Stomach (tissue), 9 donors: ENCODE results near the gene PRKD1. TPM values are rescaled to one million over a fixed set of nuclear protein-coding genes. Genes with fewer than 3 reads are reported as not detected.
A peak's percentile ranks its signal among the peaks of the same experiment; 100 is the strongest.

Experiments used
- DNase-seq, 2 donors: peaks; one replicate each; pipeline versions ENCODE4 v3.0.0 to v3.0.0-alpha.2; 2013 to 2019
- H3K27ac ChIP-seq, 5 donors: fragments of 200-600 bp in 4 of 5; sonication (generic) in 4 of 5; one replicate each; pipeline ENCODE4 v1.5.1; 2013 to 2019; ENCODE audit warnings: mild to moderate bottlenecking in 1 of 5, moderate library complexity in 1 of 5
- H3K27me3 ChIP-seq, 3 donors: fragments of 200-600 bp; sonication (generic); one replicate each; pipeline ENCODE4 v1.5.1; 2017 to 2019; ENCODE audit warnings: mixed run types in 1 of 3
- H3K36me3 ChIP-seq, 4 donors: fragments of 200-600 bp; sonication (generic); 1 replicate in 3 of 4; 2 replicates in 1 of 4; pipeline ENCODE4 v1.5.1; 2016 to 2019
- H3K4me1 ChIP-seq, 4 donors: fragments of 200-600 bp; sonication (generic); one replicate each; pipeline ENCODE4 v1.5.1; 2016 to 2019
- H3K4me3 ChIP-seq, 4 donors: fragments of 200-600 bp; sonication (generic) in 3 of 4; one replicate each; pipeline ENCODE4 v1.5.1; 2016 to 2019; ENCODE audit warnings: mild to moderate bottlenecking in 1 of 4
- H3K9me3 ChIP-seq, 4 donors: fragments of 200-600 bp; sonication (generic); one replicate each; pipeline ENCODE4 v1.5.1; 2016 to 2019
- EP300 ChIP-seq: sonication (generic); formaldehyde crosslinking; IDR thresholded peaks from one replicate; pipeline ENCODE4 v1.6.1; 2017; ENCODE audit warnings: antibody characterized with exemption
- POLR2A ChIP-seq, 4 donors: fragments of 450-650 bp; IDR thresholded peaks; one replicate each; pipeline ENCODE4 v1.6.1; 2016; ENCODE audit warnings: antibody characterized with exemption in 4 of 4, control low read depth in 2 of 4, mild to moderate bottlenecking in 1 of 4, moderate library complexity in 1 of 4
- POLR2AphosphoS5 ChIP-seq, 3 donors: sonication (generic); formaldehyde crosslinking; IDR thresholded peaks; one replicate each; pipeline ENCODE4 v1.6.1; 2016; ENCODE audit warnings: antibody characterized with exemption in 3 of 3
- WGBS, 5 donors: extraction: QIAGEN DNeasy Blood & Tissue Kit in 3 of 5; methylation state at CpG; one replicate each; pipeline versions ENCODE4 v1.1.5 to v1.1.7; 2013 to 2018; 5-methylcytosine and 5-hydroxymethylcytosine counted together
- intact Hi-C: fragments of 100-400 bp; cut with DNase I; formaldehyde crosslinking; loops from one replicate; pipeline ENCODE4 v1.15.1; 2023; ENCODE audit warnings: low total_unique reads
- polyA plus RNA-seq, 3 donors: library from polyadenylated mRNA; stranded (reverse); fragments of 200-250 nt; gene quantifications; one replicate each; pipeline ENCODE4 v1.2.3, GENCODE V29; 2013
- total RNA-seq, 5 donors: library from RNA; depleted of rRNA; stranded (reverse); fragments of >200 nt; gene quantifications; one replicate each; pipeline versions ENCODE4 v1.1.0 to v1.2.3, GENCODE V29; 2014 to 2016
- TF ChIP-seq, protein P1 (sequence below), 7 experiments: fragments of 450-650 bp in 4 of 7; fragments of 200-600 bp in 3 of 7; sonication (generic) in 3 of 7; IDR thresholded peaks; one replicate each; pipeline ENCODE4 v1.5.1; 2016 to 2019; ENCODE audit warnings: antibody characterized with exemption in 7 of 7, control low read depth in 2 of 7, mild to moderate bottlenecking in 1 of 7
- donor health status: healthy with polysubstance abuse.
- donor health status: Bipolar disorder and iron deficiency.
- donor health status: healthy.

PRKD1 gene
- total and polyA plus RNA-seq, 8 donors: 1.6 to 26.6 (median 4.9) TPM

GRCh38 chr14:29653303-29653702 lies 274.3 kb downstream of the PRKD1 start:
- no peak for TF ChIP-seq POLR2A (IDR thresholded peaks at IDR 0.05)
- TF ChIP-seq, protein P1, sequence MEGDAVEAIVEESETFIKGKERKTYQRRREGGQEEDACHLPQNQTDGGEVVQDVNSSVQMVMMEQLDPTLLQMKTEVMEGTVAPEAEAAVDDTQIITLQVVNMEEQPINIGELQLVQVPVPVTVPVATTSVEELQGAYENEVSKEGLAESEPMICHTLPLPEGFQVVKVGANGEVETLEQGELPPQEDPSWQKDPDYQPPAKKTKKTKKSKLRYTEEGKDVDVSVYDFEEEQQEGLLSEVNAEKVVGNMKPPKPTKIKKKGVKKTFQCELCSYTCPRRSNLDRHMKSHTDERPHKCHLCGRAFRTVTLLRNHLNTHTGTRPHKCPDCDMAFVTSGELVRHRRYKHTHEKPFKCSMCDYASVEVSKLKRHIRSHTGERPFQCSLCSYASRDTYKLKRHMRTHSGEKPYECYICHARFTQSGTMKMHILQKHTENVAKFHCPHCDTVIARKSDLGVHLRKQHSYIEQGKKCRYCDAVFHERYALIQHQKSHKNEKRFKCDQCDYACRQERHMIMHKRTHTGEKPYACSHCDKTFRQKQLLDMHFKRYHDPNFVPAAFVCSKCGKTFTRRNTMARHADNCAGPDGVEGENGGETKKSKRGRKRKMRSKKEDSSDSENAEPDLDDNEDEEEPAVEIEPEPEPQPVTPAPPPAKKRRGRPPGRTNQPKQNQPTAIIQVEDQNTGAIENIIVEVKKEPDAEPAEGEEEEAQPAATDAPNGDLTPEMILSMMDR (IDR thresholded peaks at IDR 0.05): no peak
- no peak for TF ChIP-seq EP300
- TF ChIP-seq POLR2AphosphoS5 (IDR thresholded peaks at IDR 0.05): no peak
- Histone ChIP-seq H3K36me3 (no peaks in the 10 kb centered on the region), H3K4me1 (peaks cover 0 to 9% (median 3%) of the 10 kb centered on the region in 4 donors), H3K27me3 (no peaks in the 10 kb centered on the region), H3K9me3 (peaks cover 0 to 21% (median 10%) of the 10 kb centered on the region in 4 donors), H3K27ac (no peak overlapping the region), H3K4me3 (no peak overlapping the region)
- intact Hi-C loops: no loop called here
- no peak for DNase-seq

DNA sequence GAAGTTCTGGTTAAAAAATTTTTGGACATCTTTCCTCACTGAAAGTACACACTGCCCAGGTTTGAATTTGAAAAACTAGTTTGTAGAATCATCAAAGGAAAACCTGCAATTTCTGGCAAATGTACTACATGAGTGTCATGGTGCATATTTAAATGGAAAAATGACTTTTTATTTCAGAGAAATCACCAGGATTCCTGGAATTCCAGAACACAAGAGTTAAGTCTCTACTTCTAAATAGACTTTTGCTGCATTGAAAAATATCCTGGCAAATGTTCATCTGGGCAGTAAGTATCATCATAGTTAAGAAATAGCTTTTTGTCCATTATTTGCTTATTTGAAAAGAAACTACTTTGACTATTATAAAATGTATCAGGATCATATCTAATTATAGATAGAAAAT lies 275.1 kb downstream of the PRKD1 start:
- Histone ChIP-seq H3K36me3 (no peaks in the 10 kb centered on the region), H3K27ac (no peak overlapping the region), H3K9me3 (peaks cover 2 to 28% (median 17%) of the 10 kb centered on the region in 4 donors), H3K4me1 (peaks cover 0 to 9% (median 3%) of the 10 kb centered on the region in 4 donors), H3K4me3 (no peak overlapping the region), H3K27me3 (no peaks in the 10 kb centered on the region)
- intact Hi-C loops: no loop called here
- DNase-seq: peak in 1 of 2 donors; percentile 10
- no peak for TF ChIP-seq EP300
- no peak for TF ChIP-seq POLR2A (IDR thresholded peaks at IDR 0.05)
- TF ChIP-seq POLR2AphosphoS5 (IDR thresholded peaks at IDR 0.05): no peak
- TF ChIP-seq, protein P1 (IDR thresholded peaks at IDR 0.05): no peak

DNA sequence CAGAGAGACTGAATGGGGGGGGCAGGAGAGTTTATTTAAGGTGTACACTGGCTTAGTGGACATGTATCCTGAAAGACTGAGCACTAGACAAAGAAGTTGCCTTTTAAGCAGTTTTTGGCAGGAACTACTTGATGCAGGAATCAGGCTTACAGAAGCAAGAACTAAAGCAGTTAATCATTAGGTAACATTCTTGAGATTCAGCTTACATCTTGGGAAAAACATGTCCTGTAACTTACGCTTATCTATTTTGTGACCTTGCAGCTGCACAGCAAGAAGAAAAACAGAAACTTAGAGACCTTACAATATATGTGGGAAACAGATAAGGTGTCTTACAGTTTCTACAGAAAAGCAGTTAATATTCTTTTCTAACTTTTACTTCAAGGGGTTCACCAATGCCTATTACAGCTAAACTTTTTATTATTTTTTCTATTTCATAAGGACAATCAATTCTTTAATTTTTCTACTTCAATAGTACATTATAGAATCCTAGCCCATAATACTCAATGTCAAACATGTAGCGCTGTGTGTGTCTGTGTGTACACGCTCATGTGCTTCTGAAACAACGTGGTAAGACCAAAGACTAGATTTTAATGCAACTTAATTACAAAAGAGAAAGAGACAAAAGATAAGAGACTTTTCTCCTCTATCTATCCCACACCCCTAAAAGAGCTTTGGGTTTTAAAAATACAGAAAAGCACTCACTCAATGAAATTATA lies 276.9 kb downstream of the PRKD1 start:
- no peak overlapping the region for H3K27ac ChIP-seq
- intact Hi-C loops: no loop called here
- 80 to 88% (median 83%) methylated on average over 4 of the region's 4 CpGs for WGBS, 5 donors
- TF ChIP-seq POLR2AphosphoS5 (IDR thresholded peaks at IDR 0.05): no peak
- no peak for TF ChIP-seq POLR2A (IDR thresholded peaks at IDR 0.05)
- TF ChIP-seq, protein P1 (IDR thresholded peaks at IDR 0.05): no peak
- TF ChIP-seq EP300: no peak
- DNase-seq: peak in 1 of 2 donors; percentile 40
- no peak overlapping the region for H3K4me3 ChIP-seq
- H3K4me1 ChIP-seq: peaks cover 0 to 9% (median 3%) of the 10 kb centered on the region in 4 donors
- H3K36me3 ChIP-seq: no peaks in the 10 kb centered on the region
- H3K9me3 ChIP-seq: peaks cover 7 to 38% (median 23%) of the 10 kb centered on the region in 4 donors
- no peaks in the 10 kb centered on the region for H3K27me3 ChIP-seq

GRCh38 chr14:29649170-29649569 lies 278.5 kb downstream of the PRKD1 start:
- Histone ChIP-seq H3K36me3 (no peaks in the 10 kb centered on the region), H3K4me1 (peaks cover 0 to 9% (median 0%) of the 10 kb centered on the region in 4 donors), H3K4me3 (no peak overlapping the region), H3K27ac (no peak overlapping the region), H3K27me3 (no peaks in the 10 kb centered on the region), H3K9me3 (peaks cover 7 to 38% (median 23%) of the 10 kb centered on the region in 4 donors)
- intact Hi-C loops: no loop called here
- no peak for DNase-seq
- TF ChIP-seq, protein P1 (IDR thresholded peaks at IDR 0.05): no peak
- TF ChIP-seq POLR2A (IDR thresholded peaks at IDR 0.05): no peak
- no peak for TF ChIP-seq EP300
- no peak for TF ChIP-seq POLR2AphosphoS5 (IDR thresholded peaks at IDR 0.05)
- WGBS, 5 donors: 87 to 96% (median 94%) methylated on average over 3 of the region's 3 CpGs
